CD8-positive, alpha-beta memory T cell (primary cell): Measurements from ENCODE around the gene STARD7. TPM values are rescaled to one million over a fixed set of nuclear protein-coding genes. Genes with fewer than 3 reads are reported as not detected.
"Not testable (repeated sequence)": the region's sequence is repeated elsewhere in the genome, so short reads cannot be mapped to it uniquely, and the experiment has no call there.

Source experiments
- CTCF ChIA-PET: fragments of 350-600 bp; sonication (Branson Sonifier 250); formaldehyde crosslinking; loops from one replicate; lab custom pipeline; 2021; ENCODE audit warnings: antibody characterized with exemption; lab: Charles Lee
- POLR2A ChIA-PET: fragments of 350-600 bp; sonication (Branson Sonifier 250); formaldehyde crosslinking; loops from one replicate; lab custom pipeline; 2021; ENCODE audit warnings: antibody characterized with exemption; lab: Charles Lee
- DNase-seq, 5 donors: peaks; one replicate each; pipeline versions ENCODE4 v3.0.0 to v3.0.0-alpha.2; 2020 to 2022; ENCODE audit warnings: mixed read lengths in 1 of 5
- H3K27ac ChIP-seq: one replicate; pipeline ENCODE4 v1.7.0; 2013; ENCODE audit warnings: low read depth, mild to moderate bottlenecking, low read length, moderate library complexity
- H3K27me3 ChIP-seq: 2 replicates; pipeline ENCODE4 v1.7.0; 2013; ENCODE audit warnings: low read length, mild to moderate bottlenecking; ENCODE audit not compliant: insufficient read depth, poor library complexity, severe bottlenecking
- H3K36me3 ChIP-seq: 2 replicates; pipeline ENCODE4 v1.7.0; 2013; ENCODE audit warnings: mild to moderate bottlenecking, low read length, moderate library complexity; ENCODE audit not compliant: insufficient read depth
- H3K4me1 ChIP-seq: 2 replicates; pipeline ENCODE4 v1.7.0; 2013; ENCODE audit warnings: mild to moderate bottlenecking, low read length, moderate library complexity; ENCODE audit not compliant: insufficient read depth
- H3K4me3 ChIP-seq: 2 replicates; pipeline ENCODE4 v1.7.0; 2013; ENCODE audit warnings: mild to moderate bottlenecking, low read length
- H3K9me3 ChIP-seq: 2 replicates; pipeline ENCODE4 v1.7.0; 2013; ENCODE audit warnings: mild to moderate bottlenecking, low read length
- H3K27ac Mint-ChIP-seq, 8 donors: one replicate each; pipeline ENCODE4 v1.8.0; 2020 to 2021; ENCODE audit warnings: mixed read lengths in 8 of 8, mild to moderate bottlenecking in 6 of 8, inconsistent platforms in 3 of 8, moderate library complexity in 3 of 8
- H3K27me3 Mint-ChIP-seq, 2 donors: one replicate each; pipeline ENCODE4 v1.8.0; 2020 to 2021; ENCODE audit warnings: mixed read lengths in 2 of 2, mild to moderate bottlenecking in 1 of 2, moderate library complexity in 1 of 2
- H3K36me3 Mint-ChIP-seq, 3 donors: one replicate each; pipeline ENCODE4 v1.8.0; 2020 to 2021; ENCODE audit warnings: mixed read lengths in 3 of 3, inconsistent platforms in 1 of 3, mild to moderate bottlenecking in 1 of 3
- H3K4me1 Mint-ChIP-seq, 3 donors: one replicate each; pipeline ENCODE4 v1.8.0; 2020 to 2021; ENCODE audit warnings: mixed read lengths in 3 of 3, inconsistent platforms in 1 of 3, mild to moderate bottlenecking in 1 of 3
- H3K4me3 Mint-ChIP-seq, 7 donors: one replicate each; pipeline ENCODE4 v1.8.0; 2020 to 2021; ENCODE audit warnings: mixed read lengths in 7 of 7, mild to moderate bottlenecking in 6 of 7, moderate library complexity in 4 of 7, inconsistent platforms in 2 of 7
- H3K9me3 Mint-ChIP-seq, 5 donors: one replicate each; pipeline ENCODE4 v1.8.0; 2020 to 2022; ENCODE audit warnings: mixed read lengths in 5 of 5, mild to moderate bottlenecking in 3 of 5, moderate library complexity in 2 of 5, inconsistent platforms in 1 of 5
- polyA plus RNA-seq: library from polyadenylated mRNA; unstranded; fragments of 300-500 nt; fragmentation: Illumina TruSeq; gene quantifications from one replicate; pipeline ENCODE4 v1.2.3, GENCODE V29; 2021
- total RNA-seq, 2 experiments: library from RNA; stranded (reverse); gene quantifications; one replicate each; pipeline ENCODE4 v1.2.3, GENCODE V29; 2021

Gene STARD7
- total and polyA plus RNA-seq, 3 experiments from 2014 or later = 147 to 256 (median 255) TPM

DNA sequence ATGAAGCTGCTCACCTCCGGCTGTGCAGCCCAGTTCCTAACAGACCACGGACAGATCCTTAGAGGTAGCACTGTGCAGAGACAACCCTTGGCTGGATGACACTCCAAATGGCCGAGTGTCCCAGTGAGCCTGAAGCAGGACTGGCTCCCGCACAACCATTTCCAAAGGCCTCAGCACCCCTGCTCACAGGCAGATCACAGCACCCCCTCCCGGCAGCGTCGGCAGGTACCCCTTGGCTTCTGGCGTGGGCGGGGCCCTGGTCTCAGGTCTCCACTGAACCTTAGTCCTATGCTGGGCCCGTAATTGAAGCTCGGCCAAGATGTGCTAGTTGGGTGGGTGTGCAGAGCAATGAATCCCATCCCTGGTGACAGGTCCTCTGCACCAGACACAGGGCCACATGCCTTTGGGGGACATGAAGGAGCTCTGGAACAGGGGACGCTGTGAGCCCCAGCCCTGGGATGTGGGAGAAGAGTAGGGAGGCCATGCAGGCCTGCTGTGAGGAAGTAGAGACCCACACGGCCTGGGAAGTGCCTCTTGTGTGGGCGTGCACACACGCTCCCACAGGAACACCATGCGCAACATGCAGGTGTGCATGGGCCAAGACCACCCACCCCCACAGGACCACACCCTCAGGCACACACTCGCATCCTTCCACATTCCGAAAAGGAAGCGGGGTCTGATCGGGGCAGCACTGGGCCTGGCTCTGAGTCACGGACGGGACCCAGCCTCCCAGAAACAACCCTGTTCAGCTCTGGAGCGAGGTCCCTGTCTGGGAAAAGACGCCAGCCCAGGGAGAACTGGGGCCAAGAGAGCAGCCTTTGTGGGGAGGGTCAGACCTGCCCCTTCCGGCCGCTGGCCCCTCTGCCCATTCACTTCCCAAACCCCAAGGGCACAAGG is 66.2 kb downstream of the STARD7 start:
- Mint-ChIP-seq H3K4me3 (peak overlapping the region; percentile 94 to 100 (median 97)), H3K4me1 (peaks cover 57 to 69% (median 62%) of the 10 kb centered on the region in 3 donors), H3K36me3 (peaks cover 8 to 58% (median 10%) of the 10 kb centered on the region in 3 donors), H3K9me3 (peaks cover 0 to 4% (median 0%) of the 10 kb centered on the region in 5 donors), H3K27ac (peak overlapping the region; percentile 79 to 100 (median 96)), H3K27me3 (peaks cover 0 to 17% of the 10 kb centered on the region in 2 donors)
- H3K4me1 ChIP-seq = peaks cover 55% of the 10 kb centered on the region
- ChIA-PET CTCF (interaction anchor here (0.7 to 14.6 kb wide), 11 partner anchors 9 to 150 kb away, joined by 3 to 385 read pairs (median 5); partner anchors contain the start of genes ADRA2B and STARD7), POLR2A (interaction anchor here (2.0 to 7.5 kb wide), 3 partner anchors 21 to 32 kb away, joined by 5 to 78 read pairs (median 10); no protein-coding TSS in a partner anchor)
- no peaks in the 10 kb centered on the region for H3K9me3 ChIP-seq
- H3K27ac ChIP-seq = peak overlapping the region; percentile 80
- H3K27me3 ChIP-seq = no peaks in the 10 kb centered on the region
- DNase-seq = peak; percentile 64 to 75 (median 70)
- peaks cover 17% of the 10 kb centered on the region for H3K36me3 ChIP-seq
- peak overlapping the region; percentile 89 for H3K4me3 ChIP-seq

- not testable (repeated sequence) for H3K9me3 ChIP-seq, H3K27me3 ChIP-seq, H3K4me3 ChIP-seq, H3K27ac ChIP-seq, H3K9me3 Mint-ChIP-seq
- Mint-ChIP-seq H3K4me1 (peaks cover 50 to 67% (median 53%) of the 10 kb centered on the region in 3 donors), H3K27me3 (peaks cover 0 to 17% of the 10 kb centered on the region in 2 donors), H3K36me3 (peaks cover 8 to 67% (median 10%) of the 10 kb centered on the region in 3 donors), H3K4me3 (peak overlapping the region; percentile 94 to 100 (median 97)), H3K27ac (peak overlapping the region; percentile 55 to 100 (median 96))
- Histone ChIP-seq H3K36me3 (peaks cover 17% of the 10 kb centered on the region), H3K4me1 (peaks cover 47% of the 10 kb centered on the region)
- DNase-seq = peak in 1 of 5 donors; percentile 18
- POLR2A ChIA-PET = interaction anchor here (1.7 to 7.5 kb wide), 2 partner anchors 22 to 33 kb away, joined by 5 to 78 read pairs; no protein-coding TSS in a partner anchor
- CTCF ChIA-PET = interaction anchor here (1.4 to 14.6 kb wide), 8 partner anchors 10 to 67 kb away, joined by 3 to 385 read pairs (median 10); partner anchors contain the start of genes ADRA2B and STARD7
These were observed 67.0 kb downstream of the STARD7 start for GRCh38 chr2:96141624-96141967.

GRCh38 chr2:96140941-96141623 is 67.5 kb downstream of the STARD7 start:
- no peak overlapping the region for H3K27ac ChIP-seq
- ChIA-PET POLR2A (interaction anchor here (0.9 to 7.5 kb wide), 3 partner anchors 22 to 33 kb away, joined by 3 to 78 read pairs (median 5); no protein-coding TSS in a partner anchor), CTCF (interaction anchor here (1.7 to 14.6 kb wide), 6 partner anchors 10 to 119 kb away, joined by 5 to 385 read pairs (median 12); no protein-coding TSS in a partner anchor)
- H3K4me1 Mint-ChIP-seq = peaks cover 46 to 66% (median 48%) of the 10 kb centered on the region in 3 donors
- peak overlapping the region in 6 of 7 donors; percentile 23 to 100 (median 69) for H3K4me3 Mint-ChIP-seq
- H3K4me3 ChIP-seq = no peak overlapping the region
- H3K4me1 ChIP-seq = peaks cover 42% of the 10 kb centered on the region
- H3K27me3 ChIP-seq = no peaks in the 10 kb centered on the region
- peaks cover 17% of the 10 kb centered on the region for H3K36me3 ChIP-seq
- peak overlapping the region in 7 of 8 donors; percentile 63 to 100 (median 95) for H3K27ac Mint-ChIP-seq
- peaks cover 0 to 13% of the 10 kb centered on the region in 2 donors for H3K27me3 Mint-ChIP-seq
- H3K9me3 ChIP-seq = no peaks in the 10 kb centered on the region
- DNase-seq = peak in 1 of 5 donors; percentile 25
- peaks cover 0 to 2% (median 0%) of the 10 kb centered on the region in 5 donors for H3K9me3 Mint-ChIP-seq
- H3K36me3 Mint-ChIP-seq = peaks cover 8 to 72% (median 10%) of the 10 kb centered on the region in 3 donors

GRCh38 chr2:96139181-96139758 is 69.4 kb downstream of the STARD7 start:
- H3K4me3 Mint-ChIP-seq = peak overlapping the region in 3 of 7 donors; percentile 17 to 54 (median 45)
- no peaks in the 10 kb centered on the region for H3K27me3 ChIP-seq
- H3K9me3 Mint-ChIP-seq = peaks cover 0 to 2% (median 0%) of the 10 kb centered on the region in 5 donors
- H3K4me1 ChIP-seq = peaks cover 36% of the 10 kb centered on the region
- peak overlapping the region in 5 of 8 donors; percentile 9 to 100 (median 75) for H3K27ac Mint-ChIP-seq
- peaks cover 6 to 84% (median 8%) of the 10 kb centered on the region in 3 donors for H3K36me3 Mint-ChIP-seq
- no peak overlapping the region for H3K4me3 ChIP-seq
- peaks cover 14% of the 10 kb centered on the region for H3K36me3 ChIP-seq
- H3K27me3 Mint-ChIP-seq = peaks cover 0 to 6% of the 10 kb centered on the region in 2 donors
- CTCF ChIA-PET = interaction anchor here (0.8 to 14.6 kb wide), 28 partner anchors 9 to 415 kb away, joined by 3 to 385 read pairs (median 6); partner anchors contain the start of genes ADRA2B and STARD7
- no peak overlapping the region for H3K27ac ChIP-seq
- H3K9me3 ChIP-seq = no peaks in the 10 kb centered on the region
- peak in 1 of 5 donors; percentile 11 for DNase-seq
- POLR2A ChIA-PET = interaction anchor here (1.6 to 3.7 kb wide), 3 partner anchors 10 to 35 kb away, joined by 5 to 37 read pairs (median 8); no protein-coding TSS in a partner anchor
- peaks cover 37 to 67% (median 41%) of the 10 kb centered on the region in 3 donors for H3K4me1 Mint-ChIP-seq

DNA sequence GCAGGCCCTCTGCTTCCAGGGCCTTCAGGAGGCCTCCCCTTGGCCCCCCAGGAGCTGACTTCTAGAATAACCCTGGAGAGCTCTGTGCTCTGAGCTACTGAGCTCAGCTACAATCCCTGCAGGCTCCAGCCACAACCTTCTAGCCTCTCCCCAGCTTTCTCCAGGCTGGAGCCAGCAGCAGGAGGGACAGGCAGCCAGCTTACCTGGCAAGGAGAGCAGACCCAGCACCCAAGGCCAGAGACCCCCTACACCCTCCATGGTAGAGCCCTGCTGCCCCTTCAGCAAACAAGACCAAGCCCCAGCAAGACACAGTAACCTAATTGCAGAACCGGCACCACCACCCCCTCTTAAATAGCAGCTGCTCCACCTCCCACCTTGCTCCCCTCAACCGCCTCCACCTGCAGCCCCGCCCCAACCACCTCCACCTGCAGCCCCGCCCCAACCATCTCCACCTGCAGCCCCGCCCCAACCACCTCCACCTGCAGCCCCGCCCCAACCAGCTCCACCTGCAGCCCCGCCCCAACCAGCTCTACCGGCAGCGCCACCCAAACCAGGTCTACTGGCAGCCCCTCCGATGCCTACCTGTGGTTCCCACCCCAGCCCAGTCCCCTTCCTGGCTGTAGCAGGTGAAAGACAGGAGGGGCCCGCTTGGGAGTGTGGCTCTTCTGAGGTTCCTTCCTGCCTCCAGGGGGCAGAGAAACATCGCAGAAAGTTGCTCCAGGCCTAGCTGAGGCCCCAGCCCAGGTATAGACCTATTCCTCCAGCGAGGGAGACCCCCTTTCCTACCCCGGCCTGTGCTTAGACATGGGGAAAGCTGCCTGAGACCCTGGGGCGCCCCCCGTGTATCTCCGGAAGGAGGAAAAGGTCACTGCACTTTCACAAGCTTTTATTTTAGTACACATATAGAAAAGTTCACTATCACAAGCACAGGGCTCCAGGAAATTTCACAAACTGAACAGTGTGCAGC is 70.2 kb downstream of the STARD7 start, which contains the start of gene ASTL:
TSS of gene ASTL (minus strand) at position 324 of the 967 bp plus-strand sequence. CDS start at position 258, 66 bp downstream.
- peaks cover 30 to 68% (median 41%) of the 10 kb centered on the region in 3 donors for H3K4me1 Mint-ChIP-seq
- peaks cover 0 to 3% of the 10 kb centered on the region in 2 donors for H3K27me3 Mint-ChIP-seq
- H3K4me3 ChIP-seq = no peak within 1 kb of the TSS
- no peak within 1 kb of the TSS for H3K27ac ChIP-seq
- POLR2A ChIA-PET = interaction anchor here (0.6 to 3.7 kb wide), 5 partner anchors 11 to 69 kb away, joined by 3 to 37 read pairs (median 5); no protein-coding TSS in a partner anchor
- CTCF ChIA-PET = interaction anchor here (0.8 to 14.6 kb wide), 29 partner anchors 8 to 416 kb away, joined by 3 to 385 read pairs (median 5); partner anchors contain the start of genes ADRA2B and STARD7
- no peaks in the 10 kb centered on the region for H3K9me3 Mint-ChIP-seq
- H3K36me3 ChIP-seq = peaks cover 6% of the 10 kb centered on the region
- H3K4me1 ChIP-seq = peaks cover 32% of the 10 kb centered on the region
- DNase-seq = peak; percentile 46 to 77 (median 67)
- no peaks in the 10 kb centered on the region for H3K27me3 ChIP-seq
- H3K27ac Mint-ChIP-seq = peak within 1 kb of the TSS; percentile 23 to 100 (median 88)
- H3K4me3 Mint-ChIP-seq = peak within 1 kb of the TSS in 4 of 7 donors; percentile 17 to 61 (median 38)
- H3K9me3 ChIP-seq = no peaks in the 10 kb centered on the region
- H3K36me3 Mint-ChIP-seq = peaks cover 4 to 84% (median 4%) of the 10 kb centered on the region in 3 donors
